ENCODE results near the gene PBX1. TPM values are rescaled to one million over a fixed set of nuclear protein-coding genes. Genes with fewer than 3 reads are reported as not detected.

The PBX1 gene
- total and polyA plus RNA-seq, 10 of the 15 experiments (the other 5 are each of a cell fraction or from before 2014, with no cell fraction given), result 0.05 to 0.28 (median 0.11) TPM; not detected in 5

DNA sequence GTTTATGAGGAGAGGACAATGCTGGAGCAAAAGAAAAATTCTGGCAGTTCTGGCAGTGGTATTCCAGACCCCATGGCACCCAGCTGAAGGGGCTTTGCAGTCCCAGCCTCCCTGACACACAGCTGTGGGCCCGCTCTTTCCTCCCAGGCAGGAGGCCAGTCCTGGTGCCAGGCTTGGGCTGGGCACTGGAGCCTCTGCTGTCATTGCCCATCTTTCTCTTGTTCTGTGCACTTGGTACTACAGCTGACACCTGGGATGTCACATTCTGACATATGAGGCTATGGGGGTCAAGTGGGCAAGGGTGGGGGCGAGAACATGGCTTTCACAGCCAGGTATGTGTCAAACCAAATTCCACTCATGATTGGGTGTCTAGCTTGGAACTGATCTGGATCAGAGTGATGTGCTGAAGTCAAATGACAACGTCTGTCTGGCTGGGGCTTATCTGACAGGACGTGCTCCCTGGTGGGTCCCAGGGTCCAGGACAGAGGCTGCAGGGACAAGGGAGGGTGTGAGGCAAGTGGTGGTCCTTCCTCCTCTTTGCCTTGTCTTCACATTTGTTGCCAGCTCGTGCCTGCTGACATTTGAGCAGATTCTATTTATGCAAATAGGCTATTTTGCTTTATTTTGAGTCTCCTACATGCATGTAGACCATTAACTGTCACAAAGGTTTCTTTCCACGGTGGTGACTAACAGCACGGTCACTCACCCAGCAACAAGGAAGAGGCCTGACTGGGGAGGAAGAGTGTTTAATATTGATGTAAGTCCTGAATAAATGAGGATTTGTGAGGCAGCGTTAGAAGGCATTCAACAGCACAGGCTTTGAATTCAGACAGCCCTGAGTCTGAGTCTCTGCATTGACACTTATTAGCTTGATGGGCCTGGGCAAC lies 336.3 kb downstream of the PBX1 start:
- Histone ChIP-seq H3K4me2 (ENCODE audit: control insufficient read depth, insufficient read depth) (no peak overlapping the region), H3K4me1 (ENCODE audit: control insufficient read depth, insufficient read depth, low read length) (no peaks in the 10 kb centered on the region), H3K27ac (ENCODE audit: control insufficient read depth, insufficient read depth) (no peak overlapping the region), H2AFZ (ENCODE audit: control insufficient read depth, low read depth, low read length) (no peak overlapping the region), H4K20me1 (ENCODE audit: control insufficient read depth, insufficient read depth) (no peaks in the 10 kb centered on the region), H3K36me3 (ENCODE audit: control insufficient read depth in 2 of 2, insufficient read depth in 2 of 2, low read length in 1 of 2) (no peaks in the 10 kb centered on the region), H3K9me3 (replicated peaks; ENCODE audit: control insufficient read depth, insufficient read depth, low read length) (no peaks in the 10 kb centered on the region), H3K27me3 (replicated peaks in 1 of 2; ENCODE audit: control insufficient read depth in 2 of 2, insufficient read depth in 2 of 2, low read length in 1 of 2) (no peaks in the 10 kb centered on the region), H3K79me2 (ENCODE audit: control insufficient read depth, insufficient read depth, low read length) (no peaks in the 10 kb centered on the region), H3K4me3 (no peak overlapping the region), H3K9ac (ENCODE audit: control insufficient read depth, insufficient read depth, low read length) (no peak overlapping the region)
- DNase-seq (ENCODE audit: low read depth, low spot score) (no peak), FAIRE-seq (no peak), ATAC-seq (no peak)
- in situ Hi-C loops (cut with MboI) (no loop called here), intact Hi-C loops (cut with micrococcal nuclease; ENCODE audit: unreplicated experiment) (no loop called here)
- TF ChIP-seq TAF1 (IDR thresholded peaks at IDR 0.05; ENCODE audit: borderline replicate concordance, low read depth, low read length) (no peak), MXI1 (IDR thresholded peaks at IDR 0.05; ENCODE audit: low read depth, low read length) (no peak), ELK1 (IDR thresholded peaks at IDR 0.05; ENCODE audit: low read depth, low read length) (no peak), PAX8 (IDR thresholded peaks at IDR 0.05) (no peak), MTA3 (IDR thresholded peaks at IDR 0.05; ENCODE audit: borderline replicate concordance, low read length) (no peak), EZH2 (IDR thresholded peaks at IDR 0.05; ENCODE audit: borderline replicate concordance, control insufficient read depth, low read depth, low read length) (no peak)
- WGBS (ENCODE audit: insufficient coverage, insufficient replicate concordance, low lambda C conversion rate, missing lambda C conversion rate), result 17% methylated on average over 8 of the region's 8 CpGs
- RAD21 ChIA-PET (ENCODE audit: unreplicated experiment), result no interaction called here
- POLR2A ChIA-PET, result no interaction called here
- CTCF ChIA-PET, result no interaction called here
- SMC1A ChIA-PET (ENCODE audit: uncharacterized antibody, unreplicated experiment), result no interaction called here
- BruUV-seq (replicated peaks), result no TSS peak
